Adrenal gland (tissue), 12 donors: ENCODE measurements around the gene LRIG1. TPM values are rescaled to one million over a fixed set of nuclear protein-coding genes. Genes with fewer than 3 reads are reported as not detected.

Experiments used
- DNase-seq, 7 donors: peaks; one replicate each; pipeline ENCODE4 v3.0.0-alpha.2; 2019 to 2020
- H3K27ac ChIP-seq, 5 donors: fragments of 200-600 bp; sonication (generic) in 4 of 5; 1 replicate in 3 of 5; 2 replicates in 2 of 5; pipeline versions ENCODE4 v1.5.1 to v1.8.0; 2016 to 2020; ENCODE audit warnings: mild to moderate bottlenecking in 1 of 5
- H3K27me3 ChIP-seq: fragments of 200-600 bp; 2 replicates; pipeline ENCODE4 v1.8.0; 2021
- H3K36me3 ChIP-seq, 2 donors: fragments of 200-600 bp; replicated peaks in 1 of 2; 1 replicate in 1 of 2; 2 replicates in 1 of 2; pipeline versions ENCODE4 v1.5.1 to v1.8.0; 2018 to 2022
- H3K4me1 ChIP-seq, 2 donors: fragments of 200-600 bp; replicated peaks in 1 of 2; 1 replicate in 1 of 2; 2 replicates in 1 of 2; pipeline versions ENCODE4 v1.5.1 to v1.8.0; 2018 to 2021
- H3K4me3 ChIP-seq, 4 donors: fragments of 200-600 bp; sonication (generic) in 3 of 4; one replicate each; pipeline ENCODE4 v1.5.1; 2016 to 2018
- H3K9me3 ChIP-seq, 3 donors: fragments of 200-600 bp; sonication (generic) in 1 of 3; replicated peaks in 1 of 3; 1 replicate in 2 of 3; 2 replicates in 1 of 3; pipeline versions ENCODE4 v1.5.1 to v1.8.0; 2016 to 2021
- POLR2A ChIP-seq, 2 donors: fragments of 450-650 bp; IDR thresholded peaks; one replicate each; pipeline ENCODE4 v1.6.1; 2017; ENCODE audit warnings: antibody characterized with exemption in 2 of 2, mild to moderate bottlenecking in 2 of 2, moderate library complexity in 1 of 2
- WGBS, 4 donors: extraction: QIAGEN DNeasy Blood & Tissue Kit in 2 of 4; methylation state at CpG; one replicate each; pipeline versions ENCODE4 v1.1.5 to v1.1.7; 2013 to 2017; 5-methylcytosine and 5-hydroxymethylcytosine counted together
- intact Hi-C, 2 donors: fragments of 100-400 bp; cut with DNase I; formaldehyde crosslinking; loops; one replicate each; pipeline versions ENCODE4 v1.14.1 to v1.15.0; 2022 to 2023
- polyA plus RNA-seq, 3 donors: library from polyadenylated mRNA; stranded (reverse); fragments of 200-250 nt in 2 of 3; fragments of 350-450 nt in 1 of 3; fragmentation: Illumina TruSeq in 1 of 3; extraction: RNeasy Lipid Tissue Mini Kit (QIAGEN cat#74804) in 1 of 3; gene quantifications; one replicate each; pipeline ENCODE4 v1.2.3, GENCODE V29; 2013 to 2014
- total RNA-seq, 9 donors: library from RNA; depleted of rRNA in 4 of 9; stranded (reverse); fragments of >200 nt in 4 of 9; fragments of 120-200 nt in 1 of 9; fragmentation: NEBNext Ultra II Directional in 1 of 9; extraction: Animal tissue kit (Norgen Biotek cat#: 25700) in 1 of 9; gene quantifications; one replicate each; pipeline versions ENCODE4 v1.1.0 to v1.2.4, GENCODE V29; 2013 to 2023
- TF ChIP-seq, protein P1 (sequence below), 6 experiments: fragments of 450-650 bp in 4 of 6; fragments of 200-600 bp in 2 of 6; sonication (generic) in 1 of 6; IDR thresholded peaks; 1 replicate in 5 of 6; 2 replicates in 1 of 6; pipeline versions ENCODE4 v1.5.1 to v1.8.0; 2016 to 2021; ENCODE audit warnings: antibody characterized with exemption in 6 of 6, mild to moderate bottlenecking in 2 of 6, moderate library complexity in 1 of 6
- donor health status: healthy with polysubstance abuse.
- donor health status: Bipolar disorder and iron deficiency.
- donor health status: DM: yes; HTN: yes; CAD: no.
- donor health status: DM: no; HTN: no; CAD: no.
- donor health status: DM: no; HTN: no; CAD: no.
- donor health status: DM: yes; HTN: yes; CAD: no.

The LRIG1 gene
- total and polyA plus RNA-seq, 12 donors, result 1.5 to 13.3 (median 4.7) TPM

DNA sequence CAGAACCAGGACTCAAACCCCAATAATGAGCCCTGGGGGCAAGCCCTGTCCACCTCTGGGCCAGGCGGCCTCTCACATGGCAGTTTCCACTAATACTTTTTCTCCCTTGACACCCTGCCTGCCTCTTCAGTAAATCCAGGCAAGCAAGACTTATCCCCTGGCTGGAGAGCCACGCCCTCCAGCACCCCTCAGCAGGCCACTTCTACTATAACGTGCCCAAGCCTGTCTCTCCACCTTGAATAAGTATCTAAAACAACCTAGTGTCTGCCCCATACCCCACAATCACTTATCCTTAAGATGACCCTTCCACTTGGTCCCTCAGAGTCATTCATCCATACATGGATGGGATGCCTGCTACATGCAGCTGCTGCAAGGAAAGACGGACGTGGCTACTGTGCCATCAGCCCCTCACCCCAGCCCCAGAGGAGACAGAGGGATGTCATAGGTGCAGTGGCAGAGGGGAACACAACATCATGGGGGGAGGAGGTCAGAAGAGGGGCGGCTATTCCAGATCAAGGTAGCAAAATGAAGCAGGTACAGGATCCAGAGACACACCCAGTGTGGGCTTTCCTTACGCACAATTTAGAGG, 63.4 kb downstream of the LRIG1 start:
- Histone ChIP-seq H3K4me1 (peaks cover 0 to 6% of the 10 kb centered on the region in 2 donors), H3K27ac (no peak overlapping the region), H3K27me3 (no peaks in the 10 kb centered on the region), H3K9me3 (no peaks in the 10 kb centered on the region), H3K36me3 (no peaks in the 10 kb centered on the region), H3K4me3 (no peak overlapping the region)
- no peak for DNase-seq
- 79 to 89% (median 86%) methylated on average over 7 of the region's 7 CpGs for WGBS, 4 donors
- intact Hi-C loops, result no loop called here
- TF ChIP-seq, protein P1, sequence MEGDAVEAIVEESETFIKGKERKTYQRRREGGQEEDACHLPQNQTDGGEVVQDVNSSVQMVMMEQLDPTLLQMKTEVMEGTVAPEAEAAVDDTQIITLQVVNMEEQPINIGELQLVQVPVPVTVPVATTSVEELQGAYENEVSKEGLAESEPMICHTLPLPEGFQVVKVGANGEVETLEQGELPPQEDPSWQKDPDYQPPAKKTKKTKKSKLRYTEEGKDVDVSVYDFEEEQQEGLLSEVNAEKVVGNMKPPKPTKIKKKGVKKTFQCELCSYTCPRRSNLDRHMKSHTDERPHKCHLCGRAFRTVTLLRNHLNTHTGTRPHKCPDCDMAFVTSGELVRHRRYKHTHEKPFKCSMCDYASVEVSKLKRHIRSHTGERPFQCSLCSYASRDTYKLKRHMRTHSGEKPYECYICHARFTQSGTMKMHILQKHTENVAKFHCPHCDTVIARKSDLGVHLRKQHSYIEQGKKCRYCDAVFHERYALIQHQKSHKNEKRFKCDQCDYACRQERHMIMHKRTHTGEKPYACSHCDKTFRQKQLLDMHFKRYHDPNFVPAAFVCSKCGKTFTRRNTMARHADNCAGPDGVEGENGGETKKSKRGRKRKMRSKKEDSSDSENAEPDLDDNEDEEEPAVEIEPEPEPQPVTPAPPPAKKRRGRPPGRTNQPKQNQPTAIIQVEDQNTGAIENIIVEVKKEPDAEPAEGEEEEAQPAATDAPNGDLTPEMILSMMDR (IDR thresholded peaks at IDR 0.05), result no peak
- no peak for TF ChIP-seq POLR2A (IDR thresholded peaks at IDR 0.05)

DNA sequence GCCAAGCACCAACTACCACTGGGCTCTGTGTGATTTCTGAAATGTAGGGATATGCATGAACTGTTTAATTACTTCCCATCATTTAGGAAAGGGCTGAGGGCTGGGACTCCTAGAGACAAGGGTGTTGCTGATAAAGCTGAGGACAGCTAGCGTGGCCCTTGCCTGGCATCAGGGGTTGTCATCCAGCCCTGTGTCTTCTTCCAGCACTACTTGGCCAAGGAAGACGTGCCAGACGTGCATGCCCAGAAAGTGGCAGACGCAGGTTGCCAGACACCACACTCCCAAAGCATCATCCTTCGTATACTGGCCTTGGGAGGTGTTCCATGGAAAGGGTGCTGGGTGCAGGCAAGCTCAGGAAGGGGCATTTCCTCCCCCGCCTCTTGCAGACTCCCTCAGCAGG, 64.8 kb downstream of the LRIG1 start:
- intact Hi-C loops, result no loop called here
- WGBS, 4 donors, result 76 to 91% (median 85%) methylated on average over 3 to 6 of the region's 6 CpGs
- no peak for TF ChIP-seq POLR2A (IDR thresholded peaks at IDR 0.05)
- H3K27me3 ChIP-seq, result no peaks in the 10 kb centered on the region
- H3K9me3 ChIP-seq, result no peaks in the 10 kb centered on the region
- H3K27ac ChIP-seq, result no peak overlapping the region
- H3K36me3 ChIP-seq, result no peaks in the 10 kb centered on the region
- no peak overlapping the region for H3K4me3 ChIP-seq
- peaks cover 0 to 6% of the 10 kb centered on the region in 2 donors for H3K4me1 ChIP-seq
- DNase-seq, result no peak

DNA sequence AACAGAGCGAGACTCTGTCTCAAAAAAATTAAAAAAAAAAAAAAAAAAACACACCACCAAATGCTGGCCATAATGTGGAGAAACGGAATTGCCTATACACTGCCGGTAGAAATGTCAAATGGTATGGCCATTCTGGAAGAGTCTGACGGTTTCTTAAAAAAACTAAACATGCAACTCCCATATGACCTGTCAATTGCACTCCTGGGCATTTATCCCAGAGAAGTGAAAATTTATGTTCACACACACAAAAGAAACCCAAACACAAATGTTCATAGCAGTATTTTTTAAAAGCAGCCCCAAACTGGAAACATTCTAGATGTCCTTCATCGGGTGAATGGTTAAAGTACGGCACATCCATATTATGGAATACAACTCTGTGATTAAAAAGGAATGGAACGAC, 66.1 kb downstream of the LRIG1 start:
- Histone ChIP-seq H3K4me3 (no peak overlapping the region), H3K27ac (no peak overlapping the region), H3K4me1 (no peaks in the 10 kb centered on the region), H3K27me3 (no peaks in the 10 kb centered on the region), H3K36me3 (no peaks in the 10 kb centered on the region), H3K9me3 (no peaks in the 10 kb centered on the region)
- intact Hi-C loops, result no loop called here
- 74 to 83% (median 80%) methylated on average over 7 of the region's 7 CpGs for WGBS, 4 donors
- no peak for TF ChIP-seq POLR2A (IDR thresholded peaks at IDR 0.05)
- TF ChIP-seq, protein P1 (IDR thresholded peaks at IDR 0.05), result no peak
- DNase-seq, result no peak

DNA sequence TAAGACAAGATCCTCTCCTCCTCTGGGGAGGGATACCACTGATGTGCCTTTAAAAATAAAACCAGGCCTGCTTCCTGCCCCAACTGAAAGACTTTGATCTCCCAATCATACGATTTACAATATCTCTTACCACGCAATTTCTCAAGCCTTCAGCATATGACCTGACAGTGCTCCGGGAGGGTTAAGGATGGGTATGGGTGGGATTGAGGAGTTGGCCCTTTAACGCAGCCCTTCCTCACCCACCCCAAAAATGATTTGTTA, 67.4 kb downstream of the LRIG1 start:
- DNase-seq, result no peak
- Histone ChIP-seq H3K4me1 (peaks cover 0 to 2% of the 10 kb centered on the region in 2 donors), H3K9me3 (no peaks in the 10 kb centered on the region), H3K27ac (no peak overlapping the region), H3K4me3 (no peak overlapping the region), H3K36me3 (no peaks in the 10 kb centered on the region), H3K27me3 (no peaks in the 10 kb centered on the region)
- no peak for TF ChIP-seq POLR2A (IDR thresholded peaks at IDR 0.05)
- TF ChIP-seq, protein P1 (IDR thresholded peaks at IDR 0.05), result no peak
- intact Hi-C loops, result no loop called here
- WGBS, 4 donors, result 61 to 85% (median 67%) methylated on average over 4 of the region's 4 CpGs

DNA sequence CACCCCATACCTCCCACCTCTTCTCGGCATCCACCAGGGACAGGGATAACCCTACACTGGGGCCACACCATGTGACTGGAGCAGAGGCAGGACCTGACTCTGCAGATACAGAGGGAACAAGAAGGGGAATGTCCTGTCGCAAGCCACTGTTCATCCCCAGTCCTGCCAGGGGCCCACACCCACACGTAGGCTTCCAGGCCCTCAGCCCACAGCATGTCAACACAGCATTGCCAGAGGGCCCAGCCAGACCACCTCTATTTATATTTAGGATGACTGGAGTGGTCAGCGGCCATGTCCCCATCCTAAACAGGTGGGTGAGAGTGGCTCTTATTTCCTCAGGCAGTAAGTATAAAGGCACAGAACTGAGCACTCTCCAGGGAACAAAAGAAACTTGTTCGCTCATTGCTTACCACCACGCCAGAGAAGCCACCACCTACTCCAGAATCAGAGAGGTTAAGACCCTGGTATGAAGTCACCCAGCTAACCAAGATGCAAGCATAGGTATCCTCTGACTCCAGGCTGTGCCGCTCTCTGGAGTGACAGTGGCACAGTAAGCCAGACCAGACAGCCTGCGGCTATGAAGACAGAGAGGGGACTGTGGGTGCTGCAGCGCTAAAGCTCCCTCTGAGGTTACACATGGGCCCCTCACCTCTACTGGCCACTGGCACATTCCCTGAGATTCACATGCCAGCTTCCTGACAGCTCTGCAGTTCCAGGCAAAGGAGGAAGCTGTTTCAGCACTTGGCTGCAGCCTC, 67.9 kb downstream of the LRIG1 start:
- Histone ChIP-seq H3K36me3 (no peaks in the 10 kb centered on the region), H3K4me1 (peaks cover 0 to 7% of the 10 kb centered on the region in 2 donors), H3K9me3 (no peaks in the 10 kb centered on the region), H3K27me3 (no peaks in the 10 kb centered on the region), H3K4me3 (no peak overlapping the region), H3K27ac (no peak overlapping the region)
- 89 to 93% (median 90%) methylated on average over 6 to 9 of the region's 9 CpGs for WGBS, 4 donors
- intact Hi-C loops, result no loop called here
- no peak for DNase-seq
- no peak for TF ChIP-seq POLR2A (IDR thresholded peaks at IDR 0.05)
- TF ChIP-seq, protein P1 (IDR thresholded peaks at IDR 0.05), result no peak
